Medulla oblongata (tissue), 1 donor: ENCODE data around the gene GSE1.

Source experiments
- DNase-seq: peaks from one replicate; pipeline ENCODE4 v3.0.0-alpha.2; 2015; ENCODE audit errors: extremely low spot score

GSE1 gene

DNA sequence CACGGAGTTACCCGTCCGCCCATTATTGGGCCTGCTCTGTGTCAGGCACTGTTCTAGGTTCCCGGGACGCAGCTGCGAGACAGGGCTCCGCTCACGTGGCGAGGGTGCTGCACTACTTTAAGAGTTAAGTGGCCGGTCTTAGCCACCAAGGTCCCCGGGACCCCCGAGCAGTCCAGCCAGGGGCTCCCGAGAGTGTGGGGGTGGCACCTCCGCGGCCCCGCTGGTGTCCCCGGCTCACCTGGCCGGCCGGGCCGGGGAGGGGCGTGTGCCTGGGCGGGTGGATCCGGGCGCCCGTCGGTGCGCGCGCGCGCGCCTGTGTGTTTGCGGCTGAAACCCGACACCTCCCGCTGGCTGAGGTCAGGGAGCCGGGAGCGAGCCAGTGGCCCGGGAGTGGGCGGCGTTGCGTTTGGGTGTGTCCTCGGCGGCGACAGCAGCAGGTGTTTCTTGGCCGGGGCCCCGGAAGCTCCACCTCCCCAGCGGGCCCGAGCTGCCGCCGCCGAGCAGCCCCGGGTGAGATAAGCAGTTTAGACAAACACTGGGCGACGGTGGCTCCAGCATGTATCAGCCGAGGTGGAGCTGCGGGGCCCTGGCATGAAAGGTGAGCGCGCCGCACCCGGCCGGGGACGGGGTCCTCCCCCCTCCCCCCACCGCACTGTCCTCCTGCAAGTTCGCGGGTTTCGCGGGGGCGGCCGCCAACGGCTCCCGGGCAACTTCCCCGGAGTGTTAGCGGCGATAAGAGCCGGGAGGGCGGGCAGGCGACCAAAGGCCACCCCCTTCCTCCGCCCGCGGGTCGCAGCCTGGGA lies at the start of gene GSE1:
Gene GSE1 (plus strand): TSS at position 522 of the 803 bp plus-strand sequence. CDS start 70 bp downstream, at position 592.
- peak; percentile 38 for DNase-seq

- DNase-seq = no peak
Measured at GRCh38 chr16:85563515-85564276, 49.4 kb upstream of the GSE1 start.

GRCh38 chr16:85564277-85565051 lies 48.7 kb upstream of the GSE1 start:
- DNase-seq = no peak

- DNase-seq = no peak
Measured at GRCh38 chr16:85565340-85565739, 47.8 kb upstream of the GSE1 start.

DNA sequence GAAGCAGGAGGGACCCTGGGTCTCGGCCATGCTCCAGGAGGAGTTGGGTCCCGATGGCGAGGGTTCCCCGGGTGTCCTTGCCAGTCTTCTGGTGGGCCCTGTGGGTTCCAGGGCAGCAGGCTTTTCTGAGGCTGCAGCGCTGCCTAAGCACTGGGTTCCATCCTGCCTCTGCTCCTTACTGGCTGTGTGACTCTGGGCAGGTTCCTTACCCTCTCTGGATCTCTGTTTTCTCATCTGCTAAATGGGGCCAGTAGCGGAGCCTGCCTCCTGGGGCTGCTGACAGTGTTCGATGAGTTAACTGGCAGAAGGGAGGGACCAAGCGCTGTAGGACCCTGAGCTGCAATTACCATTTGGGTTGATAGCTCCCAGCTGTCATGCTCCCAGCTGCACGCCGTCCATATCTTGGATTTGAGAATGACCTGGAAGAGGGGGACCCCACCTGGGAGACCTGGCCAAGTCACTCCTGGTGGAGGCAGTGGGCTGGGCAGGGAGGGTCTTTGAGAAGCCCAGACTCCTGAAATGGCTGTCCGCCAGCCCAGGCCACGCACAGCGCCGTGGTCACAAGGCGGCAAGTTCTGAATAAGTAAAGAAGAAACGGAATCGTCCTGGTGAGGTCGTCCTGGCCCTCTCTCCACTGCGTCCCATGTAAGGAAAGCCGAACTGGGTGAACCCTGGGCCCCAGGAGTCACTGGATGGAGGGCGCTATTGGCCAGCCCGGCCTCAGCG lies 47.2 kb upstream of the GSE1 start:
- DNase-seq = no peak

DNA sequence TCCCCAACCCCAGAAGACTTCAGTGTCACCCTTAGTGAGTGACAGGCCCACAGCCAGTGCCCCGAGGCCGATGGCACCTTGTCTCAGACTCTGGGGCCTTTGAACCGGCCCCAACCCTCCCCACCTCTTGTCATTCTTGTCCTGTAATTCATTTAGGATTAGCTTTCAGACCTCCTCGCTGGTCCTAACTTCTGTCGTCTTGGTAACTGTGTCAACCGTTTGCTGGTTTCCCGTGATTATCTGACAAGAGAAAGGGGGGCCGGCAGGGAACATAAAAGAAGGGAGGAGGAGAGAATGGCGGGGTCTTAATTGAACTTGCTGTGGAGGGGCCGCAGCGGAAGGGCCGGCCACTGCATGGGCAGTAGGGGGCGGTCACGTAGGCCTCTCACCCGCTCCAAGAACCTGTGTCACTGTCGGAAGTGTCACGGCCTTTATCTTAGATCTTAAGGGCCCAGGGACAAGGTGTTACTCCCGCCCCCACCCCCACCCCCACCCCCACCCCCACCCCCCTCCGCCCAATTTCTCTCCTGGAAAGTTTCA lies 46.5 kb upstream of the GSE1 start:
- DNase-seq = no peak

DNA sequence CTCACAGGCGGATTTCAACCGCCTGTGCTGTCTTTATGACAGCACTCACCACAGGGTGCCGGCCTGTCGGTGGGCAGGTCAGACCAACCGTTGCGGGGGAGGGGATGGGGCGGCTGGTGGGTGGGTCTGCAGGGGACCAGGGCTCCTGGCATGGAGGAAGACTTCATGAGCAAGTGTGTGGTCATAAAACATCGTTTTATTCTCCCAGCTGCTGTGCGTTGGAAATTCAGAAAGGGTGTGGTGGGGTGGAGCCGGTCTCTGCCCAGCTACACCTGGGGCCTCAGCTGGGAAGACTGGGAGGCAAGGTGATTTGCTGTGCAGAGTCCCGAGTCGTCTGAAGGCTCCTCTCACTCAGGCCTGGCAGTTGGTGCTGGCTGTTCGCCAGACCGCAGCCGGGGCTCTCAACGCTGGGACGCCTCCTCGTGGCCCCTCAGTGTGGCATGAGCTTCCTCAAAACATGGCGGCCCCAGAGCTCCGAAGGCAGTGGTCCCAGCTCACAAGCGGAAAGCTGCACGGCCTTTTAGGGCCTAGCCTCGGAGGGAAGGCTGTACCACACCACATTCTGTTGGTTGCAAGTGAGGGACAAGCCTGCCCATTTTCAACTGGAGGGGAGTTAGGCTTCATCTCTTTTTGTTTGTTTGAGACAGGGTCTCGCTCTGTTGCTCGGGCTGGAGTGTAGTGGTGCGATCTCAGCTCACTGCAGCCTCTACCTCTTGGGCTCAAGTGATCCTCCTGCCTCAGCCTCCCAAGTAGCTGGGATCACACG lies 45.8 kb upstream of the GSE1 start:
- DNase-seq = no peak

GRCh38 chr16:85567935-85568334 lies 45.2 kb upstream of the GSE1 start:
- no peak for DNase-seq

DNA sequence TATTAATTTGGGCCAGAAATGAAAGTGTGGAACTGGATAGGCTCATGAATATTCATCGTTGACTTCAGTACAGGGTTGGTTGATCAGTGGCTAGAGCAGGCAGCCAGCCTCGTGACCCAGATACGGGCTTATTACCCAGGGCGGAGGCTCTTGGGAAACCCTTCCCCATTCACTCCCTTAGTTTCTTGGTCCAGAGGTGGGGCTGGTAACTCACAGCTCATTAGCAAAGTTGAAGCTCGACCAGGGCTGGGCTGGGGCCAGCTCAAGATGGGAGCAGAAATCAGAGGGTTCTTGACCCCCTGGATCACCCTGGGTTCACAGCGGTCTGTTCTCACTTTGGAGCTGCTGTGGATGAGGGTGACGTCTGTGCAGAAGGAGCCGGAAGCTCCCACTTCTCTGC lies 44.6 kb upstream of the GSE1 start:
- DNase-seq = no peak

- DNase-seq = no peak
Measured at GRCh38 chr16:85569039-85569614, 44.0 kb upstream of the GSE1 start.

DNA sequence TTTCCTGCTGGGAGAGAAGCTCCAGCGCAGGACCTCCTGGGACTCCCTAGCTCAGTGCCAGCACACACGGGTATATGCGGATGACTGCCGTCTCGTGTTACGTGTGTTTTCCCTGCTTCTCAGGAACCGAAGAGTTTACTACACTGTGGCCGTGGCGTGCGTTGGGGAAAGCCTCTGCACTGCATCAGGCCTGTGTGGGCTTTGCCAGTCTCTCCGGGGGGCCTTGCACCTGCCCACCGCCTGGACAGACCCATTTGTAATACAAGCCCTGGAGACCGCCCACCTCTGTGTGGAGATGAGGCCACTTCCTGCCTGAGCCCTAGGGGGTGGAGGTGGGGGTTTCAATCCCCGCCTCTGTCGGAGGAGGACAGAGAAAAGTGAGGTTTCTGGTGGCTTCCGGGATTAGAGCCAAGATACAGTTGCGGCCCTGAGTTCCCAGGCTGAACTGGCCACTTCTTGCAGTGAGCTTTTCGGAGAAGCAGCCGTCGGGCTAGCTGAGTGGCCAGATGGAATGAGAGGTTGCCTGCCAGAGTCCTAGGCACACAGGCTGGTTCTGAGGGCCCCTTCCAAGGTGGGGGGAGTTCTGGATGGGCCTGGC lies 43.4 kb upstream of the GSE1 start:
- no peak for DNase-seq

DNA sequence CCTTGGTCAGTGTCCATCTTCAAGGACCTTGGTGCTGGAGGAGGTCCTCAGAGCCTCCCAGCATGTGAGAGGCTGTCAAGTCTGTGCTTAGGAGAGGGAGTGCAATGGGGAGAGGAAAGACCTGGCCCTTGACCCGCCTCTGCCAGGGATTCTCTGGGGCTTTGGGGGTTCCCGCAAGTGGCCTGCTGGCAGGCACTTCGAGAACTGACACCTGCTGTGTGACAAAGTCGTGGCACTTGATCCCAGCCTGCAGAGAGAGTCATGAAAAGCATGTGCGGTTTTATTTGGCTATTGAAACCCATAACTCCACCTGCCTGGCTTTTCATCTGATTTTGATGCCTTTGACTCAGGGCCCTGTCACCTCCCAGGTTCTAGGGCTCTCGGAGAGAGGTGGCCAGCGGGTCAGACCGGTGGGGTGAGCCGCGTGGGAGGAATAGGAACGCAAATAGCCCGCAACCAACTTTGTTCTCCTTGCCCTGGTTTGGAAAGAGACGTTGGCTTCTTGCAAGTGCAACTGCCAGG lies 42.8 kb upstream of the GSE1 start:
- no peak for DNase-seq

GRCh38 chr16:85570735-85571562 lies 42.2 kb upstream of the GSE1 start:
- no peak for DNase-seq

GRCh38 chr16:85571563-85571812 lies 41.6 kb upstream of the GSE1 start:
- no peak for DNase-seq

DNA sequence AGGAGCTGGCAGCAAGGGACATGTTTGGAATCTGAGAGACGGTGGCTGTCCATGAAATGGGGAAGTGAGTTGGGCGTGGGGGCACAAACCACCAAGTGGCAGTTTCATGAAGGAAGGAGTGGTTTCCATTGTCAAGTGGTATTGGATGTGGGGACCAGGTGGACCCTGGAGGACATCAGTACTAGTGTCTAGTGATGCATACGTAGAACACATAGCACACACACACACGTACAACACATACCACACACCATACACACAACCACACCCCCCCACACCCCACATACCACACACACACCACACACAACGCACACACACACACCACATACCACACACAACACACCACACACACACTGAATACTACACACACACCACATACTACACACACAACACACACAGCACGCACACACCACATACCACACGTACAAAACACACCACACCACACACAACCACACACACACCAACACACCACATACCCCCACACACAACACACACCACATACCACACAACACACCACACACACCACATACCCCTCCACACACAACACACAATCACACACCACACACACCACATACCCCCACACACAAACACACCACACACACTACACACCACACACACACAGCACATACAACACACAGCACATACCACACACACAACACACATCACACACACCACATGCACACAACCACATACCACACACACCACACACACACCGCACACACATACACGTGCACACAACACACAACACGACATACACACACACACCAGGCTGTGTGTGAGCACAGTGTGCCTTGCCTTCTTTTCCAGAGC lies 41.1 kb upstream of the GSE1 start:
- DNase-seq = no peak

DNA sequence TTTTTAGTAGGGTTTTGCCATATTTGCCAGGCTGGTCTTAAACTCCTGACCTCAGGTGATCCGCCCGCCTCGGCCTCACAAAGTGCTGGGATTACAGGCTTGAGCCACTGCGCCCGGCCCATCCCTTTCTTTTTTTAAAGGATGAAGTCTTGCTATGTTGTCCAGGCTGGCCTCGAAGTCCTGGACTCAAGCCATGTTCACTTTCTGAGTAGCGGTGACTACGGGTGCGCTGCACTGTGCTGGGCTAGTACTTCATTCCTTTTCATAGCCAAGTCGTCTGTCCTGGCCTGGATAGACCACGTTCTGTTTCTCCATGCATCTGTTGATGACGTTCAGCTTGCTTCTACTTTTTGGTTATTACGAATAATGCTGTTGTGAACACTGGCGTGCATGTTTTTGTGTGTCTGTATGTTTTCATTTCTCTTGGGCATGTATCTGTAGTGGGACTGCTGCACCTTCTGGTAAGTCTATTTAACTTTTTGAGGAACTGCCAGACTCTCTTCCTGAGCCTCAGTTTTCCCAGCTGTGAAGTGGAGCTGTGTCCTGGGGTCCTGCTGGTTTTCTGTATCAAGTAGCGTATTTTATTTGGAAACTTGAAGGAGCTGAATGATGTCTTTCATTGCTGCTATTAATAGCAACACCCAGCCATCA lies 40.0 kb upstream of the GSE1 start:
- no peak for DNase-seq
